H9 (cell line): ENCODE measurements around the gene GLMP. TPM values are rescaled to one million over a fixed set of nuclear protein-coding genes. Genes with fewer than 3 reads are reported as not detected.

Experiments
- DNase-seq: peaks from one replicate; pipeline ENCODE4 v3.0.0-alpha.2; 2017
- H2AFZ ChIP-seq: one replicate; pipeline ENCODE4 v1.6.1; 2013; ENCODE audit warnings: mild to moderate bottlenecking, low read length, control low read depth, moderate library complexity
- H2AK5ac ChIP-seq: 2 replicates; pipeline ENCODE4 v1.6.1; 2013; ENCODE audit warnings: low read length, control low read depth, mixed read lengths; ENCODE audit not compliant: insufficient read length
- H2BK120ac ChIP-seq: one replicate; pipeline ENCODE4 v1.6.1; 2013; ENCODE audit warnings: low read depth, mild to moderate bottlenecking, low read length, control low read depth, inconsistent platforms; ENCODE audit not compliant: poor library complexity, severe bottlenecking
- H2BK12ac ChIP-seq: 2 replicates; pipeline ENCODE4 v1.6.1; 2013; ENCODE audit warnings: low read length, control low read depth, mixed read lengths, low read depth; ENCODE audit not compliant: insufficient read length
- H2BK15ac ChIP-seq: 2 replicates; pipeline ENCODE4 v1.6.1; 2013; ENCODE audit warnings: low read depth, low read length, control low read depth
- H2BK20ac ChIP-seq: one replicate; pipeline ENCODE4 v1.6.1; 2013; ENCODE audit warnings: low read depth, mild to moderate bottlenecking, low read length, control low read depth, inconsistent platforms; ENCODE audit not compliant: poor library complexity, severe bottlenecking
- H2BK5ac ChIP-seq: 2 replicates; pipeline ENCODE4 v1.6.1; 2013; ENCODE audit warnings: low read length, control low read depth, mixed read lengths; ENCODE audit not compliant: insufficient read length
- H3K14ac ChIP-seq: 2 replicates; pipeline ENCODE4 v1.6.1; 2013; ENCODE audit warnings: low read length, control low read depth; ENCODE audit not compliant: insufficient read depth
- H3K18ac ChIP-seq: 2 replicates; pipeline ENCODE4 v1.6.1; 2013; ENCODE audit warnings: low read depth, mild to moderate bottlenecking, mixed read lengths, low read length, control low read depth; ENCODE audit not compliant: insufficient read length
- H3K23ac ChIP-seq: 2 replicates; pipeline ENCODE4 v1.6.1; 2013; ENCODE audit warnings: low read length, control low read depth, mixed read lengths, low read depth; ENCODE audit not compliant: insufficient read length
- H3K23me2 ChIP-seq: 2 replicates; pipeline ENCODE4 v1.6.1; 2013; ENCODE audit warnings: low read depth, mild to moderate bottlenecking, mixed read lengths, low read length, control low read depth; ENCODE audit not compliant: insufficient read length, poor library complexity, severe bottlenecking
- H3K27ac ChIP-seq: 2 replicates; pipeline ENCODE4 v1.5.1; 2013; ENCODE audit warnings: low read length, control low read depth, mixed read lengths, low read depth; ENCODE audit not compliant: insufficient read length
- H3K27me3 ChIP-seq: 2 replicates; pipeline ENCODE4 v1.6.1; 2013; ENCODE audit warnings: low read length, control low read depth, inconsistent platforms; ENCODE audit not compliant: insufficient read depth
- H3K4ac ChIP-seq: 2 replicates; pipeline ENCODE4 v1.6.1; 2013; ENCODE audit warnings: low read depth, mild to moderate bottlenecking, control low read depth, inconsistent platforms, low read length, moderate library complexity
- H3K4me1 ChIP-seq: 2 replicates; pipeline ENCODE4 v1.6.1; 2013; ENCODE audit warnings: low read length, control low read depth, inconsistent platforms; ENCODE audit not compliant: insufficient read depth
- H3K4me2 ChIP-seq: 2 replicates; pipeline ENCODE4 v1.6.1; 2013; ENCODE audit warnings: low read length, control low read depth, mixed read lengths; ENCODE audit not compliant: insufficient read length, insufficient read depth
- H3K56ac ChIP-seq: 2 replicates; pipeline ENCODE4 v1.6.1; 2013; ENCODE audit warnings: low read depth, mild to moderate bottlenecking, mixed read lengths, low read length, control low read depth; ENCODE audit not compliant: insufficient read length
- H3K79me1 ChIP-seq: 2 replicates; pipeline ENCODE4 v1.6.1; 2013; ENCODE audit warnings: low read depth, mild to moderate bottlenecking, moderate library complexity, low read length, control low read depth, inconsistent platforms; ENCODE audit not compliant: insufficient read depth, poor library complexity, severe bottlenecking
- H3K79me2 ChIP-seq: 2 replicates; pipeline ENCODE4 v1.6.1; 2013; ENCODE audit warnings: low read length, control low read depth, inconsistent platforms; ENCODE audit not compliant: insufficient read depth
- H3K9ac ChIP-seq: 2 replicates; pipeline ENCODE4 v1.6.1; 2013; ENCODE audit warnings: low read length, control low read depth, mixed read lengths; ENCODE audit not compliant: insufficient read length; ENCODE audit errors: extremely low read depth
- H3K9me3 ChIP-seq: one replicate; pipeline ENCODE4 v1.6.1; 2013; ENCODE audit warnings: low read depth, low read length, inconsistent platforms; ENCODE audit not compliant: control insufficient read depth
- H3T11ph ChIP-seq: one replicate; pipeline ENCODE4 v1.6.1; 2013; ENCODE audit warnings: mild to moderate bottlenecking, low read length, control low read depth, inconsistent platforms
- H4K20me1 ChIP-seq: one replicate; pipeline ENCODE4 v1.6.1; 2013; ENCODE audit not compliant: control insufficient read depth, insufficient read length, insufficient read depth
- H4K5ac ChIP-seq: 2 replicates; pipeline ENCODE4 v1.6.1; 2013; ENCODE audit warnings: low read depth, mild to moderate bottlenecking, mixed read lengths, low read length, control low read depth; ENCODE audit not compliant: insufficient read length
- H4K8ac ChIP-seq: replicated peaks from 2 replicates; pipeline ENCODE4 v1.6.1; 2013; ENCODE audit warnings: low read length, control low read depth, mixed read lengths, low read depth; ENCODE audit not compliant: insufficient read length
- H4K91ac ChIP-seq: 2 replicates; pipeline ENCODE4 v1.6.1; 2013; ENCODE audit warnings: low read depth, mild to moderate bottlenecking, moderate library complexity, mixed read lengths, low read length, control low read depth; ENCODE audit not compliant: insufficient read length
- H3K27ac Mint-ChIP-seq, 3 experiments: 2 replicates in 2 of 3; 3 replicates in 1 of 3; pipeline ENCODE4 v1.8.0; 2020 to 2021; ENCODE audit warnings: mixed read lengths in 3 of 3, mild to moderate bottlenecking in 1 of 3, moderate library complexity in 1 of 3
- H3K27me3 Mint-ChIP-seq: 2 replicates; pipeline ENCODE4 v1.8.0; 2021; ENCODE audit warnings: low read depth, mild to moderate bottlenecking, moderate library complexity, mixed read lengths
- H3K36me3 Mint-ChIP-seq, 3 experiments: 2 replicates in 2 of 3; 3 replicates in 1 of 3; pipeline ENCODE4 v1.8.0; 2020 to 2021; ENCODE audit warnings: low read depth in 3 of 3, mixed read lengths in 3 of 3; ENCODE audit not compliant: insufficient read depth in 1 of 3
- H3K4me1 Mint-ChIP-seq, 2 experiments: 2 replicates each; pipeline ENCODE4 v1.8.0; 2020; ENCODE audit warnings: mixed read lengths in 2 of 2
- H3K4me3 Mint-ChIP-seq, 2 experiments: 2 replicates in 1 of 2; 3 replicates in 1 of 2; pipeline ENCODE4 v1.8.0; 2020 to 2021; ENCODE audit warnings: mild to moderate bottlenecking in 2 of 2, mixed read lengths in 2 of 2, moderate library complexity in 1 of 2
- H3K9me3 Mint-ChIP-seq, 2 experiments: 2 replicates in 1 of 2; 3 replicates in 1 of 2; pipeline ENCODE4 v1.8.0; 2020; ENCODE audit warnings: mild to moderate bottlenecking in 2 of 2, mixed read lengths in 2 of 2, moderate library complexity in 1 of 2
- WGBS: extraction: QIAGEN DNeasy Blood & Tissue Kit; methylation state at CpG from one replicate; pipeline ENCODE4 v1.1.7; 2013; ENCODE audit warnings: missing lambda C conversion rate, low lambda C conversion rate, mixed read lengths; ENCODE audit not compliant: insufficient read length; ENCODE audit errors: extremely low coverage; 5-methylcytosine and 5-hydroxymethylcytosine counted together
- total RNA-seq: library from RNA; stranded (reverse); gene quantifications from 2 replicates; pipeline ENCODE4 v1.2.1, GENCODE V29; 2021
- TF ChIP-seq, protein P1 (sequence below): fragments of 200-600 bp; sonication (generic); conservative IDR thresholded peaks from 3 replicates; pipeline ENCODE4 v1.8.0; 2021; ENCODE audit warnings: antibody characterized with exemption, mild to moderate bottlenecking

GLMP gene
- total RNA-seq, 1 experiment from 2014 or later: 49.2 TPM

- TF ChIP-seq, protein P1, sequence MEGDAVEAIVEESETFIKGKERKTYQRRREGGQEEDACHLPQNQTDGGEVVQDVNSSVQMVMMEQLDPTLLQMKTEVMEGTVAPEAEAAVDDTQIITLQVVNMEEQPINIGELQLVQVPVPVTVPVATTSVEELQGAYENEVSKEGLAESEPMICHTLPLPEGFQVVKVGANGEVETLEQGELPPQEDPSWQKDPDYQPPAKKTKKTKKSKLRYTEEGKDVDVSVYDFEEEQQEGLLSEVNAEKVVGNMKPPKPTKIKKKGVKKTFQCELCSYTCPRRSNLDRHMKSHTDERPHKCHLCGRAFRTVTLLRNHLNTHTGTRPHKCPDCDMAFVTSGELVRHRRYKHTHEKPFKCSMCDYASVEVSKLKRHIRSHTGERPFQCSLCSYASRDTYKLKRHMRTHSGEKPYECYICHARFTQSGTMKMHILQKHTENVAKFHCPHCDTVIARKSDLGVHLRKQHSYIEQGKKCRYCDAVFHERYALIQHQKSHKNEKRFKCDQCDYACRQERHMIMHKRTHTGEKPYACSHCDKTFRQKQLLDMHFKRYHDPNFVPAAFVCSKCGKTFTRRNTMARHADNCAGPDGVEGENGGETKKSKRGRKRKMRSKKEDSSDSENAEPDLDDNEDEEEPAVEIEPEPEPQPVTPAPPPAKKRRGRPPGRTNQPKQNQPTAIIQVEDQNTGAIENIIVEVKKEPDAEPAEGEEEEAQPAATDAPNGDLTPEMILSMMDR: no peak
- no peak overlapping the region for H3K4ac ChIP-seq
- no peak overlapping the region for H4K5ac ChIP-seq
- DNase-seq: no peak
- H3K9ac ChIP-seq: no peak overlapping the region
- no peaks in the 10 kb centered on the region for H3K27me3 ChIP-seq
- no peaks in the 10 kb centered on the region for H3K9me3 ChIP-seq
- H3K14ac ChIP-seq: no peak overlapping the region
- H3K18ac ChIP-seq: no peak overlapping the region
- no peak overlapping the region for H2BK5ac ChIP-seq
- no peak overlapping the region for H2BK120ac ChIP-seq
- H2BK15ac ChIP-seq: no peak overlapping the region
- H3K9me3 Mint-ChIP-seq: no peaks in the 10 kb centered on the region; a peak in 2 of 5 replicates
- H4K91ac ChIP-seq: no peak overlapping the region
- WGBS: no CpG with 5 or more reads among the region's 1 CpG
- no peak overlapping the region for H2AFZ ChIP-seq
- no peak overlapping the region for H2AK5ac ChIP-seq
- H3K56ac ChIP-seq: no peak overlapping the region
- H3K27ac ChIP-seq: no peak overlapping the region
- H3K27ac Mint-ChIP-seq: no peak overlapping the region; a peak in 1 of 7 replicates
- H2BK12ac ChIP-seq: no peak overlapping the region
- H3K23ac ChIP-seq: no peak overlapping the region
- H4K20me1 ChIP-seq: no peaks in the 10 kb centered on the region
- H3K27me3 Mint-ChIP-seq: no peaks in the 10 kb centered on the region
- no peak overlapping the region for H3T11ph ChIP-seq
- H3K4me1 ChIP-seq: no peaks in the 10 kb centered on the region
- H2BK20ac ChIP-seq: no peak overlapping the region
- H4K8ac ChIP-seq: no peak overlapping the region
- no peak overlapping the region; a peak in 1 of 5 replicates for H3K4me3 Mint-ChIP-seq
- H3K79me1 ChIP-seq: no peaks in the 10 kb centered on the region
- peaks cover under 1% of the 10 kb centered on the region for H3K23me2 ChIP-seq
- peaks cover 0 to 7% of the 10 kb centered on the region in 2 experiments; a peak in 1 of 4 replicates for H3K4me1 Mint-ChIP-seq
- peaks cover 5% of the 10 kb centered on the region; the same call in 1 of the 2 replicates for H3K79me2 ChIP-seq
- no peak overlapping the region for H3K4me2 ChIP-seq
- H3K36me3 Mint-ChIP-seq: peaks cover 2 to 6% (median 4%) of the 10 kb centered on the region in 3 experiments; a peak in 4 of 7 replicates
Observed at GRCh38 chr1:156342166-156342955, 46.9 kb upstream of the GLMP start.
